HG02642 (cell line): ENCODE results near the gene SP140.
A peak's percentile ranks its signal among the peaks of the same experiment; 100 is the strongest.
"Not testable (repeated sequence)": the region's sequence is repeated elsewhere in the genome, so short reads cannot be mapped to it uniquely, and the experiment has no call there.

ENCODE experiments used
- ATAC-seq: cut with Tn5 transposase; IDR thresholded peaks from one replicate; pipeline ENCODE4 v1.9.1; 2021; ENCODE audit warnings: mild to moderate bottlenecking; ENCODE audit not compliant: unreplicated experiment, poor library complexity

Gene SP140

GRCh38 chr2:230268606-230269243 is 43.2 kb downstream of the SP140 start:
- ATAC-seq = peak; percentile 66

GRCh38 chr2:230269715-230270114 is 44.2 kb downstream of the SP140 start:
- no peak for ATAC-seq

GRCh38 chr2:230282936-230283335 is 57.4 kb downstream of the SP140 start:
- ATAC-seq = no peak

- ATAC-seq = no peak
These were observed 60.5 kb downstream of the SP140 start for GRCh38 chr2:230286048-230286447.

GRCh38 chr2:230289311-230289710 is 63.8 kb downstream of the SP140 start:
- not testable (repeated sequence) for ATAC-seq

GRCh38 chr2:230295192-230295591 is 69.7 kb downstream of the SP140 start:
- ATAC-seq = no peak

GRCh38 chr2:230296917-230297316 is 71.4 kb downstream of the SP140 start:
- no peak for ATAC-seq

- ATAC-seq = no peak
These were observed 74.1 kb downstream of the SP140 start for GRCh38 chr2:230299618-230300017.

GRCh38 chr2:230305416-230306275 is 80.1 kb downstream of the SP140 start:
- no peak for ATAC-seq

GRCh38 chr2:230306474-230306873 is 80.9 kb downstream of the SP140 start:
- no peak for ATAC-seq

- no peak for ATAC-seq
These were observed 81.9 kb downstream of the SP140 start for GRCh38 chr2:230307485-230307884.

GRCh38 chr2:230308402-230309000 is 83.0 kb downstream of the SP140 start:
- ATAC-seq = no peak

- not testable (repeated sequence) for ATAC-seq
These were observed 85.3 kb downstream of the SP140 start for GRCh38 chr2:230310792-230311191.

- ATAC-seq = not testable (repeated sequence)
These were observed 86.1 kb downstream of the SP140 start for GRCh38 chr2:230311634-230312033.

- no peak for ATAC-seq
These were observed 87.1 kb downstream of the SP140 start for GRCh38 chr2:230312638-230313037.

- ATAC-seq = no peak
These were observed 91.8 kb downstream of the SP140 start for GRCh38 chr2:230317366-230317765.

- ATAC-seq = peak; percentile 44
These were observed 92.9 kb downstream of the SP140 start for GRCh38 chr2:230318190-230319121.

GRCh38 chr2:230319211-230319862 is 93.8 kb downstream of the SP140 start:
- ATAC-seq = peak; percentile 79

- ATAC-seq = no peak
These were observed 95.5 kb downstream of the SP140 start for GRCh38 chr2:230321031-230321430.
